GM23338 (cell line): ENCODE data around the gene VASN. TPM values are rescaled to one million over a fixed set of nuclear protein-coding genes. Genes with fewer than 3 reads are reported as not detected.
A peak's percentile ranks its signal among the peaks of the same experiment; 100 is the strongest.

ENCODE experiments used
- ATAC-seq: fragments of 200-7000 bp; cut with Tn5 transposase; 3 replicates; pipeline ENCODE4 v1.9.1; 2020
- DNase-seq: peaks from one replicate; pipeline ENCODE4 v3.0.0-alpha.2; 2015; ENCODE audit warnings: low spot score
- H2AFZ ChIP-seq: fragments of 200-600 bp; sonication (generic); 2 replicates; pipeline ENCODE4 v1.8.0; 2016; ENCODE audit warnings: antibody characterized with exemption, mild to moderate bottlenecking, moderate library complexity
- H3F3A ChIP-seq: fragments of 200-600 bp; sonication (generic); replicated peaks from 2 replicates; pipeline ENCODE4 v1.8.0; 2017; ENCODE audit warnings: antibody characterized with exemption, mixed run types, low read depth
- H3K27ac ChIP-seq: fragments of 200-600 bp; sonication (generic); 2 replicates; pipeline ENCODE4 v1.6.1; 2016; ENCODE audit warnings: low read depth
- H3K27me3 ChIP-seq: fragments of 200-600 bp; sonication (generic); 2 replicates; pipeline ENCODE4 v1.8.0; 2016; ENCODE audit warnings: mild to moderate bottlenecking, mixed run types, moderate library complexity; ENCODE audit not compliant: insufficient read depth
- H3K36me3 ChIP-seq: fragments of 200-600 bp; sonication (generic); 2 replicates; pipeline ENCODE4 v1.8.0; 2016; ENCODE audit warnings: mild to moderate bottlenecking; ENCODE audit not compliant: insufficient read depth
- H3K4me1 ChIP-seq: fragments of 200-600 bp; sonication (generic); 2 replicates; pipeline ENCODE4 v1.8.0; 2016; ENCODE audit warnings: mild to moderate bottlenecking, moderate library complexity; ENCODE audit not compliant: insufficient read depth
- H3K4me2 ChIP-seq: fragments of 200-600 bp; sonication (generic); 2 replicates; pipeline ENCODE4 v1.7.1; 2017; ENCODE audit warnings: mixed run types
- H3K4me3 ChIP-seq: fragments of 200-600 bp; sonication (generic); 2 replicates; pipeline ENCODE4 v1.6.1; 2016; ENCODE audit warnings: mixed run types
- H3K79me2 ChIP-seq: fragments of 200-600 bp; sonication (generic); replicated peaks from 2 replicates; pipeline ENCODE4 v1.8.0; 2017; ENCODE audit warnings: mild to moderate bottlenecking; ENCODE audit not compliant: insufficient read depth
- H3K9me2 ChIP-seq: fragments of 200-600 bp; sonication (generic); 2 replicates; pipeline ENCODE4 v1.8.0; 2017; ENCODE audit not compliant: insufficient read depth
- H4K20me1 ChIP-seq: fragments of 200-600 bp; sonication (generic); replicated peaks from 2 replicates; pipeline ENCODE4 v1.8.0; 2017; ENCODE audit warnings: mild to moderate bottlenecking; ENCODE audit not compliant: insufficient read depth
- H3K27ac Mint-ChIP-seq: 2 replicates; pipeline ENCODE4 v1.8.0; 2020; ENCODE audit warnings: inconsistent platforms, mild to moderate bottlenecking, moderate library complexity, mixed read lengths
- H3K27me3 Mint-ChIP-seq: 3 replicates; pipeline ENCODE4 v1.8.0; 2022; ENCODE audit warnings: low read depth, mild to moderate bottlenecking, moderate library complexity, mixed read lengths, inconsistent platforms; ENCODE audit not compliant: insufficient read depth, poor library complexity
- H3K36me3 Mint-ChIP-seq: 3 replicates; pipeline ENCODE4 v1.8.0; 2021; ENCODE audit warnings: low read depth, mild to moderate bottlenecking, inconsistent platforms, moderate library complexity, mixed read lengths
- H3K4me1 Mint-ChIP-seq: 3 replicates; pipeline ENCODE4 v1.8.0; 2020; ENCODE audit warnings: mild to moderate bottlenecking, inconsistent platforms, mixed read lengths
- H3K4me3 Mint-ChIP-seq: 3 replicates; pipeline ENCODE4 v1.8.0; 2021; ENCODE audit warnings: moderate library complexity, mild to moderate bottlenecking, inconsistent platforms, mixed read lengths
- H3K9me3 Mint-ChIP-seq: 3 replicates; pipeline ENCODE4 v1.8.0; 2020; ENCODE audit warnings: moderate library complexity, mild to moderate bottlenecking, inconsistent platforms, mixed read lengths
- CREB1 ChIP-seq: fragments of 250-450 bp; sonication (Bioruptor Pico); IDR thresholded peaks from 2 replicates; pipeline ENCODE4 v1.5.0; 2020; ENCODE audit warnings: low read depth, mild to moderate bottlenecking, moderate library complexity
- ETS1 ChIP-seq: IDR thresholded peaks from 2 replicates; pipeline ENCODE4 v1.6.1; 2016; ENCODE audit warnings: antibody characterized with exemption
- EZH2 ChIP-seq: fragments of 200-600 bp; sonication (generic); IDR thresholded peaks from one replicate; pipeline ENCODE4 v1.8.0; 2017; ENCODE audit warnings: antibody characterized with exemption, mild to moderate bottlenecking, low read depth; ENCODE audit not compliant: unreplicated experiment
- JUNB ChIP-seq: IDR thresholded peaks from one replicate; pipeline ENCODE4 v1.6.1; 2016; ENCODE audit warnings: antibody characterized with exemption; ENCODE audit not compliant: unreplicated experiment
- NANOG ChIP-seq: IDR thresholded peaks from 2 replicates; pipeline ENCODE4 v1.6.1; 2016; ENCODE audit warnings: antibody characterized with exemption, borderline replicate concordance
- POLR2AphosphoS5 ChIP-seq: IDR thresholded peaks from 2 replicates; pipeline ENCODE4 v1.6.1; 2016; ENCODE audit warnings: antibody characterized with exemption, low read depth
- ZNF114 ChIP-seq: fragments of 250-450 bp; sonication (Bioruptor Pico); IDR thresholded peaks from 2 replicates; pipeline ENCODE4 v1.5.0; 2020; ENCODE audit warnings: mild to moderate bottlenecking, moderate library complexity
- ZNF331 ChIP-seq: fragments of 250-450 bp; sonication (Bioruptor Pico); IDR thresholded peaks from 2 replicates; pipeline ENCODE4 v1.5.0; 2020; ENCODE audit warnings: low read depth, mild to moderate bottlenecking, moderate library complexity
- polyA plus RNA-seq: library from polyadenylated mRNA; unstranded; fragments of >200 nt; fragmentation: Nextera tagmentation; extraction: Ambion mirVana; gene quantifications from 2 replicates; pipeline ENCODE4 v1.2.1, GENCODE V29; 2016
- total RNA-seq: library from RNA; depleted of rRNA; stranded (reverse); fragments of >200 nt; shearing (Covaris generic); gene quantifications from 2 replicates; pipeline ENCODE4 v1.2.3, GENCODE V29; 2014
- TF ChIP-seq, protein P1 (sequence below): fragments of 250-450 bp; sonication (Bioruptor Pico); IDR thresholded peaks from 2 replicates; pipeline ENCODE4 v1.5.0; 2020; ENCODE audit warnings: mild to moderate bottlenecking, moderate library complexity
- TF ChIP-seq, protein P2 (sequence below), 2 experiments: fragments of 200-600 bp in 1 of 2; sonication (generic) in 1 of 2; conservative IDR thresholded peaks; 2 replicates each; pipeline versions ENCODE4 v1.5.1 to v1.6.1; 2016 to 2017; ENCODE audit warnings: antibody characterized with exemption in 2 of 2, low read depth in 2 of 2, mild to moderate bottlenecking in 2 of 2, moderate library complexity in 1 of 2

Gene VASN
- total and polyA plus RNA-seq, 2 experiments from 2014 or later: 8.0 to 15.5 TPM

- TF ChIP-seq, protein P1, sequence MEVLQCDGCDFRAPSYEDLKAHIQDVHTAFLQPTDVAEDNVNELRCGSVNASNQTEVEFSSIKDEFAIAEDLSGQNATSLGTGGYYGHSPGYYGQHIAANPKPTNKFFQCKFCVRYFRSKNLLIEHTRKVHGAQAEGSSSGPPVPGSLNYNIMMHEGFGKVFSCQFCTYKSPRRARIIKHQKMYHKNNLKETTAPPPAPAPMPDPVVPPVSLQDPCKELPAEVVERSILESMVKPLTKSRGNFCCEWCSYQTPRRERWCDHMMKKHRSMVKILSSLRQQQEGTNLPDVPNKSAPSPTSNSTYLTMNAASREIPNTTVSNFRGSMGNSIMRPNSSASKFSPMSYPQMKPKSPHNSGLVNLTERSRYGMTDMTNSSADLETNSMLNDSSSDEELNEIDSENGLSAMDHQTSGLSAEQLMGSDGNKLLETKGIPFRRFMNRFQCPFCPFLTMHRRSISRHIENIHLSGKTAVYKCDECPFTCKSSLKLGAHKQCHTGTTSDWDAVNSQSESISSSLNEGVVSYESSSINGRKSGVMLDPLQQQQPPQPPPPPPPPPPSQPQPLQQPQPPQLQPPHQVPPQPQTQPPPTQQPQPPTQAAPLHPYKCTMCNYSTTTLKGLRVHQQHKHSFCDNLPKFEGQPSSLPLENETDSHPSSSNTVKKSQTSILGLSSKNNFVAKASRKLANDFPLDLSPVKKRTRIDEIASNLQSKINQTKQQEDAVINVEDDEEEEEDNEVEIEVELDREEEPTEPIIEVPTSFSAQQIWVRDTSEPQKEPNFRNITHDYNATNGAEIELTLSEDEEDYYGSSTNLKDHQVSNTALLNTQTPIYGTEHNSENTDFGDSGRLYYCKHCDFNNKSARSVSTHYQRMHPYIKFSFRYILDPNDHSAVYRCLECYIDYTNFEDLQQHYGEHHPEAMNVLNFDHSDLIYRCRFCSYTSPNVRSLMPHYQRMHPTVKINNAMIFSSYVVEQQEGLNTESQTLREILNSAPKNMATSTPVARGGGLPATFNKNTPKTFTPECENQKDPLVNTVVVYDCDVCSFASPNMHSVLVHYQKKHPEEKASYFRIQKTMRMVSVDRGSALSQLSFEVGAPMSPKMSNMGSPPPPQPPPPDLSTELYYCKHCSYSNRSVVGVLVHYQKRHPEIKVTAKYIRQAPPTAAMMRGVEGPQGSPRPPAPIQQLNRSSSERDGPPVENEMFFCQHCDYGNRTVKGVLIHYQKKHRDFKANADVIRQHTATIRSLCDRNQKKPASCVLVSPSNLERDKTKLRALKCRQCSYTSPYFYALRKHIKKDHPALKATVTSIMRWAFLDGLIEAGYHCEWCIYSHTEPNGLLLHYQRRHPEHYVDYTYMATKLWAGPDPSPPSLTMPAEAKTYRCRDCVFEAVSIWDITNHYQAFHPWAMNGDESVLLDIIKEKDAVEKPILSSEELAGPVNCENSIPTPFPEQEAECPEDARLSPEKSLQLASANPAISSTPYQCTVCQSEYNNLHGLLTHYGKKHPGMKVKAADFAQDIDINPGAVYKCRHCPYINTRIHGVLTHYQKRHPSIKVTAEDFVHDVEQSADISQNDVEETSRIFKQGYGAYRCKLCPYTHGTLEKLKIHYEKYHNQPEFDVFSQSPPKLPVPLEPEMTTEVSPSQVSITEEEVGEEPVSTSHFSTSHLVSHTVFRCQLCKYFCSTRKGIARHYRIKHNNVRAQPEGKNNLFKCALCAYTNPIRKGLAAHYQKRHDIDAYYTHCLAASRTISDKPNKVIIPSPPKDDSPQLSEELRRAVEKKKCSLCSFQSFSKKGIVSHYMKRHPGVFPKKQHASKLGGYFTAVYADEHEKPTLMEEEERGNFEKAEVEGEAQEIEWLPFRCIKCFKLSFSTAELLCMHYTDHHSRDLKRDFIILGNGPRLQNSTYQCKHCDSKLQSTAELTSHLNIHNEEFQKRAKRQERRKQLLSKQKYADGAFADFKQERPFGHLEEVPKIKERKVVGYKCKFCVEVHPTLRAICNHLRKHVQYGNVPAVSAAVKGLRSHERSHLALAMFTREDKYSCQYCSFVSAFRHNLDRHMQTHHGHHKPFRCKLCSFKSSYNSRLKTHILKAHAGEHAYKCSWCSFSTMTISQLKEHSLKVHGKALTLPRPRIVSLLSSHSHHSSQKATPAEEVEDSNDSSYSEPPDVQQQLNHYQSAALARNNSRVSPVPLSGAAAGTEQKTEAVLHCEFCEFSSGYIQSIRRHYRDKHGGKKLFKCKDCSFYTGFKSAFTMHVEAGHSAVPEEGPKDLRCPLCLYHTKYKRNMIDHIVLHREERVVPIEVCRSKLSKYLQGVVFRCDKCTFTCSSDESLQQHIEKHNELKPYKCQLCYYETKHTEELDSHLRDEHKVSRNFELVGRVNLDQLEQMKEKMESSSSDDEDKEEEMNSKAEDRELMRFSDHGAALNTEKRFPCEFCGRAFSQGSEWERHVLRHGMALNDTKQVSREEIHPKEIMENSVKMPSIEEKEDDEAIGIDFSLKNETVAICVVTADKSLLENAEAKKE (CRISPR knock-in tag): no peak
- TF ChIP-seq ETS1: no peak
- no peak for TF ChIP-seq NANOG
Measured at GRCh38 chr16:4372001-4372577, 441 bp downstream of the VASN start (continued).

GRCh38 chr16:4372578-4373355 lies 1.1 kb downstream of the VASN start:
- Mint-ChIP-seq H3K27ac (no peak overlapping the region), H3K4me3 (peak overlapping the region; percentile 84), H3K27me3 (peaks cover 29% of the 10 kb centered on the region), H3K9me3 (no peaks in the 10 kb centered on the region), H3K4me1 (peaks cover 35% of the 10 kb centered on the region), H3K36me3 (peaks cover 3% of the 10 kb centered on the region; the same call in 1 of the 3 replicates)
- DNase-seq (no peak), ATAC-seq (peak; percentile 7)
- Histone ChIP-seq H3K36me3 (no peaks in the 10 kb centered on the region), H3K4me3 (peak overlapping the region; percentile 73), H3K27me3 (peaks cover 3% of the 10 kb centered on the region; the same call in 1 of the 2 replicates), H3K27ac (no peak overlapping the region), H2AFZ (no peak overlapping the region), H3K9me2 (no peaks in the 10 kb centered on the region), H3K4me2 (peak overlapping the region; percentile 94), H3F3A (peaks cover 22% of the 10 kb centered on the region; the same call in 1 of the 2 replicates), H3K79me2 (peaks cover 15% of the 10 kb centered on the region), H4K20me1 (no peaks in the 10 kb centered on the region), H3K4me1 (peaks cover 51% of the 10 kb centered on the region)
- TF ChIP-seq NANOG (no peak), JUNB (no peak), ZNF331 (CRISPR knock-in tag) (no peak), EZH2 (no peak), ZNF114 (no peak), ETS1 (no peak), POLR2AphosphoS5 (no peak), CREB1 (CRISPR knock-in tag) (no peak)
- TF ChIP-seq, protein P2, sequence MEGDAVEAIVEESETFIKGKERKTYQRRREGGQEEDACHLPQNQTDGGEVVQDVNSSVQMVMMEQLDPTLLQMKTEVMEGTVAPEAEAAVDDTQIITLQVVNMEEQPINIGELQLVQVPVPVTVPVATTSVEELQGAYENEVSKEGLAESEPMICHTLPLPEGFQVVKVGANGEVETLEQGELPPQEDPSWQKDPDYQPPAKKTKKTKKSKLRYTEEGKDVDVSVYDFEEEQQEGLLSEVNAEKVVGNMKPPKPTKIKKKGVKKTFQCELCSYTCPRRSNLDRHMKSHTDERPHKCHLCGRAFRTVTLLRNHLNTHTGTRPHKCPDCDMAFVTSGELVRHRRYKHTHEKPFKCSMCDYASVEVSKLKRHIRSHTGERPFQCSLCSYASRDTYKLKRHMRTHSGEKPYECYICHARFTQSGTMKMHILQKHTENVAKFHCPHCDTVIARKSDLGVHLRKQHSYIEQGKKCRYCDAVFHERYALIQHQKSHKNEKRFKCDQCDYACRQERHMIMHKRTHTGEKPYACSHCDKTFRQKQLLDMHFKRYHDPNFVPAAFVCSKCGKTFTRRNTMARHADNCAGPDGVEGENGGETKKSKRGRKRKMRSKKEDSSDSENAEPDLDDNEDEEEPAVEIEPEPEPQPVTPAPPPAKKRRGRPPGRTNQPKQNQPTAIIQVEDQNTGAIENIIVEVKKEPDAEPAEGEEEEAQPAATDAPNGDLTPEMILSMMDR (conservative IDR thresholded peaks at IDR 0.05; ENCODE audit: low read depth in 2 of 2): no peak
